Mesenchymal stem cell (in vitro differentiated cells and primary cell): Measurements from ENCODE around the gene BCLAF3.

Source experiments
- DNase-seq: peaks from one replicate; pipeline ENCODE4 v3.0.0-alpha.2; 2013
- H2AFZ ChIP-seq: one replicate; pipeline ENCODE4 v1.6.1; 2013; ENCODE audit warnings: low read depth, mild to moderate bottlenecking, control low read depth, inconsistent platforms, low read length, moderate library complexity
- H2AK5ac ChIP-seq: 2 replicates; pipeline ENCODE4 v1.6.1; 2013; ENCODE audit warnings: low read length, moderate library complexity, mild to moderate bottlenecking, inconsistent platforms; ENCODE audit not compliant: severe bottlenecking
- H2BK120ac ChIP-seq: one replicate; pipeline ENCODE4 v1.6.1; 2013; ENCODE audit warnings: low read depth, mild to moderate bottlenecking, inconsistent platforms, low read length, moderate library complexity
- H2BK12ac ChIP-seq, 2 experiments: one replicate each; pipeline ENCODE4 v1.6.1; 2013; ENCODE audit warnings: inconsistent platforms in 2 of 2, low read length in 2 of 2, mild to moderate bottlenecking in 2 of 2, moderate library complexity in 2 of 2, control low read depth in 1 of 2
- H2BK15ac ChIP-seq: one replicate; pipeline ENCODE4 v1.6.1; 2013; ENCODE audit warnings: mild to moderate bottlenecking, low read depth, inconsistent platforms; ENCODE audit not compliant: poor library complexity, severe bottlenecking
- H2BK5ac ChIP-seq: 2 replicates; pipeline ENCODE4 v1.6.1; 2013; ENCODE audit warnings: low read depth, mild to moderate bottlenecking, low read length, control low read depth, inconsistent platforms; ENCODE audit not compliant: poor library complexity, severe bottlenecking
- H3K14ac ChIP-seq, 2 experiments: one replicate each; pipeline ENCODE4 v1.6.1; 2013; ENCODE audit warnings: inconsistent platforms in 2 of 2, low read length in 2 of 2, control low read depth in 1 of 2, mild to moderate bottlenecking in 1 of 2, moderate library complexity in 1 of 2
- H3K18ac ChIP-seq, 2 experiments: one replicate each; pipeline ENCODE4 v1.6.1; 2013; ENCODE audit warnings: inconsistent platforms in 2 of 2, low read length in 2 of 2, control low read depth in 1 of 2, low read depth in 1 of 2, mild to moderate bottlenecking in 1 of 2
- H3K23ac ChIP-seq, 2 experiments: one replicate each; pipeline ENCODE4 v1.6.1; 2013; ENCODE audit warnings: inconsistent platforms in 2 of 2, low read length in 2 of 2, mild to moderate bottlenecking in 2 of 2, moderate library complexity in 2 of 2, control low read depth in 1 of 2
- H3K27ac ChIP-seq: 2 replicates; pipeline ENCODE4 v1.5.1; 2013; ENCODE audit warnings: mild to moderate bottlenecking, moderate library complexity, low read length, control low read depth, inconsistent platforms; ENCODE audit not compliant: poor library complexity, severe bottlenecking
- H3K27me3 ChIP-seq, 2 experiments: 2 replicates each; pipeline versions ENCODE4 v1.6.1 to v1.7.0; 2013; ENCODE audit warnings: low read length in 2 of 2, mild to moderate bottlenecking in 2 of 2, moderate library complexity in 2 of 2, control low read depth in 1 of 2, inconsistent platforms in 1 of 2; ENCODE audit not compliant: control insufficient read depth in 1 of 2, insufficient read depth in 1 of 2
- H3K36me3 ChIP-seq, 2 experiments: 2 replicates each; pipeline versions ENCODE4 v1.6.1 to v1.7.0; 2013; ENCODE audit warnings: low read length in 2 of 2, control low read depth in 1 of 2, inconsistent platforms in 1 of 2, low read depth in 1 of 2, mild to moderate bottlenecking in 1 of 2; ENCODE audit not compliant: insufficient read depth in 2 of 2, control insufficient read depth in 1 of 2
- H3K4ac ChIP-seq, 2 experiments: one replicate each; pipeline ENCODE4 v1.6.1; 2013; ENCODE audit warnings: inconsistent platforms in 2 of 2, low read length in 2 of 2, mild to moderate bottlenecking in 2 of 2, moderate library complexity in 2 of 2, control low read depth in 1 of 2, low read depth in 1 of 2
- H3K4me1 ChIP-seq: 2 replicates; pipeline ENCODE4 v1.6.1; 2013; ENCODE audit warnings: low read depth, low read length, control low read depth; ENCODE audit not compliant: control insufficient read depth, insufficient read depth
- H3K4me2 ChIP-seq: 2 replicates; pipeline ENCODE4 v1.6.1; 2013; ENCODE audit warnings: low read length, mild to moderate bottlenecking, inconsistent platforms; ENCODE audit not compliant: poor library complexity, severe bottlenecking
- H3K4me3 ChIP-seq, 2 experiments: 2 replicates each; pipeline versions ENCODE4 v1.5.1 to v1.7.0; 2013; ENCODE audit warnings: low read length in 2 of 2, mild to moderate bottlenecking in 2 of 2, control low read depth in 1 of 2, low read depth in 1 of 2; ENCODE audit not compliant: insufficient read depth in 1 of 2
- H3K79me1 ChIP-seq: replicated peaks from 2 replicates; pipeline ENCODE4 v1.6.1; 2013; ENCODE audit warnings: mild to moderate bottlenecking, control low read depth, low read length, inconsistent platforms; ENCODE audit not compliant: poor library complexity, severe bottlenecking
- H3K9ac ChIP-seq: 2 replicates; pipeline ENCODE4 v1.7.0; 2013; ENCODE audit warnings: mild to moderate bottlenecking, low read length, moderate library complexity
- H3K9me3 ChIP-seq: 2 replicates; pipeline ENCODE4 v1.7.0; 2013; ENCODE audit warnings: mild to moderate bottlenecking, low read length; ENCODE audit not compliant: control insufficient read depth
- H4K8ac ChIP-seq: one replicate; pipeline ENCODE4 v1.6.1; 2013; ENCODE audit warnings: inconsistent platforms, mild to moderate bottlenecking, low read length, moderate library complexity
- H4K91ac ChIP-seq: one replicate; pipeline ENCODE4 v1.6.1; 2013; ENCODE audit warnings: mild to moderate bottlenecking, low read length, inconsistent platforms
- WGBS: methylation state at CpG from one replicate; pipeline ENCODE4 v1.1.7; 2013; ENCODE audit warnings: mixed read lengths; 5-methylcytosine and 5-hydroxymethylcytosine counted together

The BCLAF3 gene

GRCh38 chrX:20016616-20016945, 25.7 kb upstream of the BCLAF3 start:
- no peak overlapping the region for H3K9ac ChIP-seq
- WGBS = no CpG with 5 or more reads among the region's 2 CpGs

GRCh38 chrX:20015945-20016615, 25.2 kb upstream of the BCLAF3 start:
- H2AFZ ChIP-seq = no peak overlapping the region
- H3K79me1 ChIP-seq = no peaks in the 10 kb centered on the region
- H3K4me3 ChIP-seq = peak overlapping the region in 1 of 2 experiments; percentile 46
- no peak overlapping the region for H3K23ac ChIP-seq
- H4K8ac ChIP-seq = no peak overlapping the region
- no peak overlapping the region for H2BK12ac ChIP-seq
- no peaks in the 10 kb centered on the region for H3K36me3 ChIP-seq
- H3K18ac ChIP-seq = no peak overlapping the region
- no peak overlapping the region for H3K14ac ChIP-seq
- no peak overlapping the region for H4K91ac ChIP-seq
- H3K9me3 ChIP-seq = peaks cover 49% of the 10 kb centered on the region
- H2BK15ac ChIP-seq = no peak overlapping the region
- H3K9ac ChIP-seq = no peak overlapping the region
- DNase-seq = no peak
- no peaks in the 10 kb centered on the region for H3K4me1 ChIP-seq
- 87% methylated on average over 7 of the region's 9 CpGs for WGBS
- H2BK120ac ChIP-seq = no peak overlapping the region
- H3K4me2 ChIP-seq = no peak overlapping the region
- H2BK5ac ChIP-seq = no peak overlapping the region
- H2AK5ac ChIP-seq = no peak overlapping the region
- no peak overlapping the region for H3K27ac ChIP-seq
- no peak overlapping the region for H3K4ac ChIP-seq
- peaks cover 0 to 3% of the 10 kb centered on the region in 2 experiments for H3K27me3 ChIP-seq

More at GRCh38 chrX:20016616-20016945, 25.7 kb upstream of the BCLAF3 start:
- Histone ChIP-seq H3K18ac (no peak overlapping the region), H2AFZ (no peak overlapping the region), H3K27ac (no peak overlapping the region), H3K27me3 (peaks cover 0 to 3% of the 10 kb centered on the region in 2 experiments), H3K4me1 (no peaks in the 10 kb centered on the region), H2AK5ac (no peak overlapping the region), H3K9me3 (peaks cover 48% of the 10 kb centered on the region), H3K36me3 (no peaks in the 10 kb centered on the region), H3K4me2 (no peak overlapping the region), H3K4me3 (no peak overlapping the region), H3K4ac (no peak overlapping the region), H2BK15ac (no peak overlapping the region), H3K23ac (no peak overlapping the region), H4K8ac (no peak overlapping the region), H2BK5ac (no peak overlapping the region), H3K14ac (no peak overlapping the region), H2BK12ac (no peak overlapping the region), H4K91ac (no peak overlapping the region), H2BK120ac (no peak overlapping the region), H3K79me1 (no peaks in the 10 kb centered on the region)
- no peak for DNase-seq

DNA sequence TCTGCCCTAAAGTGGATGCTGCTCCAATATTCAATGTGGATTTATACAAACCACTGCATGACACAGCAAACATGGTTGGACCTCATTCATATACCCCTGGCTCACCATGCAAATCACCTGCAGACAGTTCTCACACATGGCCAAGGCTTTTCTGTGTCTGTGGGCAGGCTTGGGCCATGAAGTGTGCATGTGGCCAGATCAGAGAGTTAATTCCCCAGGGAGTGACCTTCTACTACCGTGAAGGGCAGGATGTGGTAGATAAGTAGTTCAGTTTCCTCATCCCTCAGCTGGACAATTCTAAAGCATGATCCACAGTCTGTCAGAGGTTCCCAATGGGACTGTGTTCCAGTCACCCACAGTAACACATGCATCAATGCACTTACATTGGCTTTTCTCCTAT, 24.6 kb upstream of the BCLAF3 start:
- Histone ChIP-seq H2AK5ac (no peak overlapping the region), H3K4me1 (no peaks in the 10 kb centered on the region)
- 100% methylated on average over 1 of the region's 1 CpG for WGBS

DNA sequence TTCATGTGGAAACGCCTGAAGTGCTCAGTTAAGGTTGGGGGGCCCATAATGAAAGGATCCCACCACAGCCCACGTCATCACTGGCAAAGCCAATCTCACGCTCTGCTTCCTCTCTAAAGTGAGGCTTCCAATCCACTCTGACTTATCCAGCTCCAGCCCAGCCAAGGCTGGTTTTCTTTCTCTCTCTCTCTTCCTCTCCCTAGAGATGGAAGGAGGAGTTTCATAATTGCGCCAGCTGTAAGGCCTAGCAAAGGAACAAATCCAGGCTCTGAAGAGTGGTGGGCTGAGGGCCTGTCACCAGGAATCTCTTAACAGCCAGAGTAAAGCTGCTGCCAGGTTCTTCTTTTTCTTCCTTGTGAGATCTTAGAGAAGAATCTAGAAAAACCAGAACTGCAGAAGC, 20.7 kb upstream of the BCLAF3 start:
- no peak overlapping the region for H3K9ac ChIP-seq
- no peak overlapping the region for H2AFZ ChIP-seq
- no peak overlapping the region for H3K23ac ChIP-seq
- no peaks in the 10 kb centered on the region for H3K4me1 ChIP-seq
- H3K4ac ChIP-seq = no peak overlapping the region
- H3K18ac ChIP-seq = no peak overlapping the region
- H2BK12ac ChIP-seq = no peak overlapping the region
- no peak overlapping the region for H4K8ac ChIP-seq
- H2BK15ac ChIP-seq = no peak overlapping the region
- no peaks in the 10 kb centered on the region for H3K27me3 ChIP-seq
- no peaks in the 10 kb centered on the region for H3K79me1 ChIP-seq
- no peak overlapping the region for H2AK5ac ChIP-seq
- no peak overlapping the region for H3K14ac ChIP-seq
- DNase-seq = no peak
- H3K9me3 ChIP-seq = peaks cover 37% of the 10 kb centered on the region
- H3K27ac ChIP-seq = no peak overlapping the region
- no peak overlapping the region for H2BK5ac ChIP-seq
- H3K36me3 ChIP-seq = no peaks in the 10 kb centered on the region
- no peak overlapping the region for H4K91ac ChIP-seq
- WGBS = no CpG with 5 or more reads among the region's 4 CpGs
- no peak overlapping the region for H2BK120ac ChIP-seq
- no peak overlapping the region for H3K4me3 ChIP-seq
- no peak overlapping the region for H3K4me2 ChIP-seq

More for the DNA sequence above, 24.6 kb upstream of the BCLAF3 start:
- Histone ChIP-seq H3K79me1 (no peaks in the 10 kb centered on the region), H4K91ac (no peak overlapping the region), H3K4me2 (no peak overlapping the region), H3K4ac (no peak overlapping the region), H3K9me3 (peaks cover 48% of the 10 kb centered on the region), H3K14ac (no peak overlapping the region), H2AFZ (no peak overlapping the region), H3K23ac (no peak overlapping the region), H3K18ac (no peak overlapping the region), H2BK12ac (no peak overlapping the region), H3K9ac (no peak overlapping the region), H3K4me3 (peak overlapping the region in 1 of 2 experiments; percentile 46), H2BK120ac (no peak overlapping the region), H3K27me3 (no peaks in the 10 kb centered on the region), H3K27ac (no peak overlapping the region), H2BK15ac (no peak overlapping the region), H4K8ac (no peak overlapping the region), H2BK5ac (no peak overlapping the region), H3K36me3 (no peaks in the 10 kb centered on the region)
- no peak for DNase-seq
